ENCODE measurements around the gene CMSS1.

Gene CMSS1

DNA sequence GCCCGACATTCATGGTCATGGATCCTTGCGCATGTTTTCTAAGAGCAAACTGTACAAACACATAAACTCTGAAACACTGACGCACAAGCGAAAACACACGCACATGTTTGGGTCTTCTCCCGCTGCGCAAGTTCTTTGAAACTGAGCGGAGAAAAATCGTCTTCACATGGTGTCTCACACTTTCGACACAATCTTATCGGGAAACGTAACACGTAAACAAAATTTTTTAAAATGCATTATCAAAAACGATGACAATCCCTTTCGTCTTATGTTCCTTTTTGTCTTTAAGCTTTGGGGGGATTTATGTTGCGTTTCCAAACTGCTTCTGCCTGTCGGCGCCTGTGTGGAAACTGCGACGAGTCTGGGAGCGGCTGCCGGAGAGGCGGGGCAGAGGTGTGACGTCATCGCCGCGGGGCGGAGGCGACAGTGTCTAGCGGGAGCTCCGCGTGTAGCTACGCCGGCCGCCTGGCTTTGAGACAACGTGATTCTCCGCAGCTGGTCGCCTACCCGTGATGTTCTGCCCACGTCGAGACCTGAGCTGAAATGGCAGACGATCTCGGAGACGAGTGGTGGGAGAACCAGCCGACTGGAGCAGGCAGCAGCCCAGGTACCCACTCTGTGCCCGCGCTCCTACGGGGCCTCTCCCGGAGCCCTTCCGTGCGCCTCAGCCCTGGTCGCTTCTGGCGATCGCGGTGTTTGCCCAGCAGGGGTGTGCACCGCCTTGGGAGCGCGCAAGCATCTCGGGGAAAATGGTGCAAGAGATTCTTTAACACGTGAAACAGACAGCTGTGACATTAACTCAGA, at the start of gene CMSS1:
CMSS1 (plus strand) TSS at position 426 of the 804 bp plus-strand sequence.
- peak; percentile 95 for DNase-seq (ENCODE audit: low spot score)

DNA sequence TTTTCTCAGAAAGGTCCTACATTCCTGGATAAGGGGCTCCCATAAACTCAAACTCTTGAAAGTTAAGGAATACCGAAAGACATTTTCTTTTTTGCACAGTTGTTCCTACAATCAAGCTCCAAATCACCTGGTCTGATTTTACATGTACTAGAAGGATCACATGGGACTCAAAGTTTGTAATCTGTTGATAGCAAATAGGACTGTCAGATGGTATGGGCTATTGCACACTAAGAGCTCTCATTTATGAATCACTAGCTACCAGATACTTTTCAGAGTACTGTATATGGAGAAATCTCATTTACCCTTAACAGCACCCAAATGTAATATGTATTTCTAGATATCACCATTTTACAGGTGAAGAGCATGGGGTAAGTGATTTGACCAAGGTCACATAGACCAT, 49.5 kb upstream of the CMSS1 start:
- DNase-seq (ENCODE audit: low spot score), result no peak

DNA sequence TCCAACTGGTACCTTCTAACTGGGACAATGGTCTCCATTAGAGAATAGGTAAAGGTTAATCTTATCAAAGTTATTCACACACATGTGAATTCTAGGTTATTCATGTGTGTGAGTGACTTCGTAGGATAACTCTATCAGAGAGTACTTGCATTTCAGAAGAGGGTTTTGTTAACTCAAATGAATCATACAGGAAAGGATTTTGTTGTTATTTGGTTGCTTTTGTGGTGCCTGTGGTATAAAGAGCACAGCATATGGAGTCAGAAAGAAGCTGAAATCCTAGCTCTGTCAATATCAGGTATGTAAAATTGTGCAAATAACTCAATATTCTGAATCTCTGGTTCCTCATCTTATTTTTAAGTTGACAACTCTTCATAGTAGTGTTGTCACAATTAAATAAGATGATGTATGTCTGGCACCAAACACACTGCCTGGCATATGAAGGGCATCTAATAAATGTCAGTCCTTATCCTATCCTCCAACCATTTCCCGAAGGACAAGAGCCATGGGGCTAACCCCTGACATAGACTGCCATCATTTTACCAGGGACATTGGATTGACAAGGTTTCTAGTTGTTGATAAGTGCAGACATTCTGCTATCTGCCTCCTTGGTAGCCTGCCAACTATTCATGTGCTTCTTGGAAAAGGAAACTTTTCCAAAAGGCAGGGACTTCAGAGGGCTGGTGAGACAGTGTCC, 48.7 kb upstream of the CMSS1 start:
- no peak for DNase-seq (ENCODE audit: low spot score)

DNA sequence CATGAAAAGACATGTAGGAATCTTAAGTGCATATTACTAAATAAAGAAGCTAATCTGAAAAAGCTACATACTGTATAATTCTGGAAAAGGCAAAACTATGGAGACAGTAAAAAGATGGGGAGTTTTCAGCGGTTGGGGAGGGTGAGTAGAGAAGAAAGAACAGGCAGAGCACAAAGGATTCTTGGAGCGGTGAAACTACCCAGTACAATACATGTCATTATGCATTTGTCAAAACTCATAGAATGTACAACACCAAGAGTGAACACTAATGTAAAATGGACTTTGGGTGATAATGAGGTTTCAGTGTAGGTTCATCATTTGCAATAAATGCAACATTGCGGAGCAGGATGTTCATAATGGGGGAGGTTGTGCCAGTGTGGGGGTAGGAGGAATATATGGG, 45.5 kb upstream of the CMSS1 start:
- DNase-seq (ENCODE audit: low spot score), result no peak

DNA sequence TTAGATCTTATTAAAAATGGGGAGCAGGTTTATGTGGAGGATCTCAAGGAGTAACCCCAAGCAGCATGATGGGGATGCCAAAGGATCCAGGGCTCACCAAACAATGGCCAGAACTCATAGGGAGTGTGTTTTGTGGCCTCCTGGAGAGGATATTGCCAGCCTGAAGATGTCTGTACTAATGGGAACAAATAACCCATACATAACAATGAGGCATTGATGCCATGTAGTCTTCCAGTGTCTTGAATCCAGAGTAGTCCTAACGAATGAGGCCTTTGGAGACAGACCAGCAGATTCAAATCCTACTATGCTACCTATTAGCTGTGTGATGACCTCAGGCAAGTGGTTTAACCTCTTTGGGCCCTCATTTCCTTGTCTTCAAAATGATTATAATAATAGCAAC, 45.0 kb upstream of the CMSS1 start:
- DNase-seq (ENCODE audit: low spot score), result no peak

DNA sequence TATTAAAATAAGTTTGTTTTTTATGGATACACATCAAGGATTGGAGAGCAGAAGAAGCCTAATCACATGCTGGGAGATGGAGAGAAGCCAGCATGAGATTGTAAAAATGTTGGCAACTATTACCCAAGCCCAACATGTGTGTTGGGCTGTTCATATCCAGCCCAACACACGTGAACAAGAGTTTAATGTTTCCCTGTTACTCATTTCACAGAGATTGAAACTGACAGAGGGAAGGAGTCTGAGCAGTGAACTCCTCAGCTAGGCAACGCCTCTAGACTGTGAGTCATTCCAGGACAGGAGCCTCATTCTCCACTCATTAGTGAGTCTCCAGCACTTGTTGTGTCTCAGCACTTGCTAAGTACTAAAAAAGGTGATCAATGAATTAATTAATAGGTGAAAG, 43.2 kb upstream of the CMSS1 start:
- peak; percentile 55 for DNase-seq (ENCODE audit: low spot score)

DNA sequence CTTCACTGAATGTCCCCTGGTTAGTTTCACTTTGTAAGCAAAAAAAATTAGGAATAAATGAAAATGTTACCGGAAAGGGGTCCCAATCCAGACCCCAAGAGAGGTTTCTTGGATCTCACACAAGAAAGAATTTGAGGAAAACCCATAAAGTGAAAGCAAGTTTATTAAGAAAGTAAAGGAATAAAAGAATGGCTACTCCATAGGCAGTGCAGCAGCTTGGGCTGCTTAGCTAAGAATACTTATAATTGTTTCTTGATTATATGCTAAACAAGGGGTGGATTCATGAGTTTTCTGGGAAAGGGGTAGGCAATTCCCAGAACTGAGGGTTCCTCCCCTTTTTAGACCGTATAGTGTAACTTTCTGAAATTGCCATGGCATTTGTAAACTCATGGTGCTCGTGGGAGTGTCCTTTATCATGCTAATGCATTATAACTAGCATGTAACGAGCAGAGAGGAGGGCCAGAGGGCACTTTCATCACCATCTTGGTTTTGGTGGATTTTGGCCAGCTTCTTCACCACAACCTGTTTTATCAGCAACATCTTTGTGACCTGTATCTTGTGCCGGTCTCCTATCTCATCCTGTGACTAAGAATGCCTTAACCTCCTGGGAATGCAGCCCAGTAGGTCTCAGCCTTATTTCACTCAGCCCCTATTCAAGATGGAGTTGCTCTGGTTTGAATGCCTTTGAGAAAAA, 41.0 kb upstream of the CMSS1 start:
- no peak for DNase-seq (ENCODE audit: low spot score)

DNA sequence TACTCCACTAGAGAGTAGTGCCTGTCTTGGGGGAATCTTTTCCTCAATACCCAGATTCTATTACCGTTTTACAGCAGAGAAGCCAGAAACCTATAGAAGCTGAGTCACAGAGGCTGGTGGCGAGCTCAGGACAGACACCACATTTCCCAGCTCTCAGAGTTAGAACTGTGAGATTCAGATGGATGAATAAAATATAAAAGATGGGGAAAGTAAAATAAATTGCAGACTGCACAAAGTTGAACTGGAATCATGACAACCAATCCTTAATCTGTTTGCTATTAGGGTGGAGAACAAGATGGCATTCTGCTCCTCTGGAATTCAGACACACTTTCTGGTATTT, 40.5 kb upstream of the CMSS1 start:
- DNase-seq (ENCODE audit: low spot score), result no peak

DNA sequence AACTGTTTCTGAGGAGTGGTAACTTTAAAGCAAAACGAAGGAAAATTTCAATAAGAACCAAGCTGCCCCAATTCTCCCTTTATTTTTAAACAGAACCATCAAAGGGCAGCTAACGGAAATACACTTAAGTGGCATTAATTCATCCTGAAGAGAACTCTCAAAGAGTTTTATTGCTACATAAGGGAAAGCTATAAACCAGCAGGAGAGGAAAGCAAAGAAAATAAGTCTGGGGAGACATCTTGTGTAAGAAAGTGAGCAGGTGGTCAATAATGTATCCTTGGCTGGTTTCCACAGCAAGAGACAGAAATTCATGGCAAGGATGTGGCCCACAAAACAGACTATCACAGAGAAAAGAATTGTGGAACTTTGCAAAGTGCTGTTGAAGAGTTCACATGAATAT, 40.0 kb upstream of the CMSS1 start:
- DNase-seq (ENCODE audit: low spot score), result no peak

DNA sequence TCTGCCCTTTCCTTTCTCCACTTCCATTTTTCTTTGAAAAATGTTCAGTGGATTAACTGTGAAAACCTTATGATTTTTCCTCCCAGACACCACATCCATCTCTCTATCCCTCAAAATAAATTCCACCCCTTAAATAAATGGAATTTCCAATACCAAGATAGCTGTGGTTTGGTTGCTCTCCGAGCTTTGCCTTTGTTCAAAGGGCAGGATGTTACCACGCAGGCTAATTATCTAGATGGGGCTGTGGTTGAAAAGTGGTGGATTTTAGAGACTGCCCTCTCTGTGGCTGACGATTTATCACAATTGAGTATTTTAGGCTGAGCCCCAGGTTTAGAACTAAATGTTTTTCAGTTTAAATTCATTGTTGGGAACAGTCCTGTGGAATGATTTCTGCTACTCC, 36.9 kb upstream of the CMSS1 start:
- DNase-seq (ENCODE audit: low spot score), result peak; percentile 30

DNA sequence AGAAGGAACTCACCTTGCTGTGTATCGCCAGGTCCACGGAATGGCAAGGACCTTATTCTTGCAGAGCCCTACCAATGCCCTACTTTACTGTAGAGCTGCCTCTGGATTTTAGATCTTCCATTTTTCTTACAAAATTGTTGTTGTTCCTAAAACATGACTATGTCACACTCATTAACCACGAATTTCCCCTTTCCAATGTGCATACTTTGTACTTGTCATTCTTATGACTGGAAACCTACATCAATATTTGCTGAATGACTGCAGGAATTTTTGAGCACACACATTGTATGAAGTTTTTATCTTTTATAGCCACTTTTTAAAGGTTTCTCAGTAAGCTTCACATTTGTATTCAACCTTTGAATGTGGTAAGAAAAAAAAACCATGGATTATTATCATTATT, 35.9 kb upstream of the CMSS1 start:
- DNase-seq (ENCODE audit: low spot score), result peak; percentile 19

DNA sequence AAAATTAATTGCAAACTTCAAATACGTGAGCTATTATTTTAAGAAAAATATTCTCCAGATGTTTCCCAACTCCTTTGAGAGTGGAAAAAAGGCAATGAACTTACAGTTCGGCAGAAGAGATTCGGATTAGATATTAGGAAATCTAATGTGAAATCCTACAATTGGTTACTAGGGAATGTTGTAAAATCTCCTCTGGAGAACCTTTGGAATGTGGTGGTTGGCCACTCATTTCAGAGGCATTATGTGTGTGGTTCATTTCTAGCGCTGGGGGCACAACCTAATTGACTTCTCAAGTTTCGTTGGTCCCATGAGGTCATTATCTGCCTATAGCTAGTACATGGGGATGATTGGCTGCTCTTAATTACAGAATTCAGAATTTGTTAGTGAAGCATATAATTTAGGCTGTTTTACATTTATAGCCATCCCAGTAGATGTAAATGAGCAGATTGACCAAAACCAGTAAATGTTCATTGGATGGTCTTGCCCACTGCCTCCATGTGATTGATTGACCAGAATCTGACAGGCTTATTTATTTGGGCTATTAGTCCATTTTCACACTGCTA, 34.6 kb upstream of the CMSS1 start:
- peak; percentile 84 for DNase-seq (ENCODE audit: low spot score)

DNA sequence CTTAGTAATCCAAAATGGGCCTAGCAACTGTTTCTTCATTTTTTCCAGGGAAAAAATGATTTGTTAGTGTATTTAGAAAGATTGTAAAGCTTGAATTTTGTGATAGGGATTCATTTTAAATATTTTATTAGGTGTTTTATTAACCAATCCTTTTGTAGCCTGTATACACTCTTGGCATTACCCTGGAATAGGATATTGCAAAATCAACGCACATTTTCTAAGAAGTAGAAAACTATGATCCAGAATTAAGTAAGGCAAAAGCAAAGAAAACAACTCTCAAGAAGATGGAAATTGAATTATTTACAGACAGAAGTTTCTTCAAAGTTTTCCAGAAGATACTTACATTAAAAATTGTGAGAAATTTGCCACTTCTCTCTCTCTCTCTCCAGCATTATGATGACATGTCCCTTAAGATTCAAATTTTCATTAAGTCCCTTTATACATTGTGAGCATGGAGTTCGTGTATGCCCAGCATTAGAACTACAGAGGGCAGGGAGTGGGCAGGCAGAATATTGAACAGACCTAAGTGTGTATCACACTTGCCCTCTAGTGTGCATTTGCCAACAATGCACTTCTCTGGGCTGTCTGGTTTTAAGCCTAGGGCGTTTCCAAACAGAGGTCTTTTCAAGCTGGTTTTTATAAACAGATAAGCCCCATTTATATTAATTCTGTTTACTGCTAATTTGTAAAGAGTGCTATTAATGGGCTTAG, 28.5 kb upstream of the CMSS1 start:
- peak; percentile 73 for DNase-seq (ENCODE audit: low spot score)

DNA sequence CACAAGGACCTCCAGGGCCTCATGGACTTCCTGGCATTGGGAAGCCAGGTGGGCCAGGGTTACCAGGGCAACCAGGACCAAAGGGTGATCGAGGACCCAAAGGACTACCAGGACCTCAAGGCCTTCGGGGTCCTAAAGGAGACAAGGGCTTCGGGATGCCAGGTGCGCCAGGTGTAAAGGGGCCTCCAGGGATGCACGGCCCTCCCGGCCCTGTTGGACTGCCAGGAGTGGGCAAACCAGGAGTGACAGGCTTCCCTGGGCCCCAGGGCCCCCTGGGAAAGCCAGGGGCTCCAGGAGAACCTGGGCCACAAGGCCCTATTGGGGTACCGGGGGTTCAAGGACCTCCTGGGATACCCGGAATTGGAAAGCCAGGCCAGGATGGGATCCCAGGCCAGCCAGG, 23.2 kb upstream of the CMSS1 start:
- DNase-seq (ENCODE audit: low spot score), result no peak

DNA sequence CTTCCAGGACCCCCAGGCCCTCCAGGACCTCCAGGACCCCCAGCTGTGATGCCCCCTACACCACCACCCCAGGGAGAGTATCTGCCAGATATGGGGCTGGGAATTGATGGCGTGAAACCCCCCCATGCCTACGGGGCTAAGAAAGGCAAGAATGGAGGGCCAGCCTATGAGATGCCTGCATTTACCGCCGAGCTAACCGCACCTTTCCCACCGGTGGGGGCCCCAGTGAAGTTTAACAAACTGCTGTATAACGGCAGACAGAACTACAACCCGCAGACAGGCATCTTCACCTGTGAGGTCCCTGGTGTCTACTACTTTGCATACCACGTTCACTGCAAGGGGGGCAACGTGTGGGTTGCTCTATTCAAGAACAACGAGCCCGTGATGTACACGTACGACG, 22.1 kb upstream of the CMSS1 start:
- DNase-seq (ENCODE audit: low spot score), result no peak

DNA sequence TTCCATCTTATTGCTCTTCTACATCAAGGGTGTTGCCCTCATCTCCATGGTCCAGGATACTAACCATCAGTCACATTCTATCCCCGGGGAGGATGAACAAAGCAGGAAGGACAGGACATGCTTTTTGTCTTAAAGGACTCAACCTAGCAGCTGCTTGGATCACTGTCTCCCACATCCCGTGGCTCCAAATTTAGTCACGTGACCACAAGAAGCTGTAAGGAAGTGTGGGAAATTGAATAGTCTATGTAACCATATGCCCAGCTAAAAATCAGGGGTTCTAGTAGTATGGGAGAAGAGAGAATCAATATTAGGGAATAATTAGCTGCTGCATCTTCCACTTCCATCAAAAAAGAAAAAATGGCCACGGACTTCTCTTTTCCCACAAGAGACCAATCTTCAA, 18.2 kb upstream of the CMSS1 start:
- DNase-seq (ENCODE audit: low spot score), result no peak

DNA sequence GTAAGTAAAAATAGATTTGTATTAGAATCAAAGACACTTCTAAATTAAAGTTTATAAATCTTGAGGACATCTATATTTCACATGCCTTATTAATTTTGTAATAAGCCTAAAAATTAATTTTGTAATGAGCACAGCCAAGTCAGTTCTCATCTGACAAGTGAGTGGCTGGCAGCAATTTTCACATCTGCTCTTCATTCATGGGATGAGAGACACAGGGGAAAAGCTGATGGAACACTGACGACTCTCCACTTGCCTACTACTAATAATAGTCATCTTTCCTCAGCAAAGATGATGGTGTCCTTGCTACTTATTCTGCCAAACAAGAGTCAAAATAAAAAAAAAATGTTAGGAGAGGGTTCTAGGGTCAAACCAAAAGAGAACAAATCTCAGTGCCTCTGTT, 14.4 kb upstream of the CMSS1 start:
- no peak for DNase-seq (ENCODE audit: low spot score)

DNA sequence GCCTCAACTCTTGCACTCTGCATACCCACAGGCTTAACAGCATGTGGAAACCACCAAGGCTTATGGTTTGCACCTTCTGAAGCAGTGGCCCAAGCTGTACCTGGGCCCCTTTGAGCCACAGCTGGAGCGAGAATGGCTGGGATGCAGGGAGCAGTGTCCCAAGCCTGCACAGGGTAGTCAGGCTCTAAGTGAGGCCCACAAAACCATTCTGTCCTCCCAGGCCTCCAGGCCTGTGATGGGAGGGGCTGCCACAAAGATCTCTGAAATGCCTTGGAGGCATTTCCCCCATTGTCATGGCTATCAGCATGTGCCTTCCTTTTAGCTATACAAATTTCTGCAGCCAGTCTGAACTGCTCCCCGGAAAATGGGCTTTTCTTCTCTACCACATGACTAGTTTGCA, 12.5 kb upstream of the CMSS1 start:
- no peak for DNase-seq (ENCODE audit: low spot score)

DNA sequence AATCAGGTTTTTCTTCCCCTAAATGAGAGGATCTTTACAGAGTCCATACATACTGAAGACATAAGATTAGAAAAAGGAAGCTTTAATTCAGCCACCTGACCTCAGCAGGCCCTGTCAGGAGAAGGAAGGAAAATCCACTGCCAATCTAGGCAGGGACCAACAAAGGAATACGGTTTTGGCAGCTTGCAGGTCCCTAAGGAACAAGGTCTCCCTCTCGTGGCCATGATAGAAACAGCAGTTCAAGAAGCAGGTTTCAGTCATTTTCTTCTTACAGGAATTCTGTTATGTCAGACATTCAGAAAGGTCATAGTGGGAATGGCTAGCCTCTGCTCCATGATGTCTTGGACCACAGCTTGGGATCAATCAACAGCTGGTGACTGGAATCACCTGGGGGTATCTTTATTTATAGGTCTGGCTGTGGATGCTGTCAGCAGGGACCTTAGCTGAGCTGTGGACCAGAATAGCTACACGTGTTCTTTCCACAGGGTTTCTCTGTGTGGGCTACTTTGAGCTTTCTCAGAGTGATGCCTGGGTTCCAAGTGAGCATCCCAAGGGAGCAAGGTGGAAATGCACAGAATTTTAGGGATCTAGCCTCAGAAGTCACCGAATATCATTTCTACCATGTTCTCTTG, 9.4 kb upstream of the CMSS1 start:
- peak; percentile 83 for DNase-seq (ENCODE audit: low spot score)

DNA sequence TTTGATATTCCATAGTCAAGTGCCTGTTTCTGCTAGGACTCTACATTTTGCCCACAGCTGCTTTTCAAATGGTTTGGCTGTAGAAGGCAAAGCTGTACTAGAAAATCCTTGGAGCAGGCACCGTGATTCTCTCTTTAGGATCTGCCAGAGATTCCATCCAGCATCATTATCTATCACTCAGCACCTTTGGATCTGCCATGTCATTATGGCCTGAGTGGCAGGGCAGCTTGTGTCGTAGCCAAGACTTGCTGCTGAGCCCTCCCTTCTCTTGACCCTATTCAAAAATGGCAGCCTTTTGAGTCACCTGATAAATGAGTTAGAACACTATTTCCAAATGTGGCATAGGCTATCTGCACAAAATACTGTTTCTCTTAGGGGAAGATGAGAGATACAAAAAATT, 8.1 kb upstream of the CMSS1 start:
- no peak for DNase-seq (ENCODE audit: low spot score)

DNA sequence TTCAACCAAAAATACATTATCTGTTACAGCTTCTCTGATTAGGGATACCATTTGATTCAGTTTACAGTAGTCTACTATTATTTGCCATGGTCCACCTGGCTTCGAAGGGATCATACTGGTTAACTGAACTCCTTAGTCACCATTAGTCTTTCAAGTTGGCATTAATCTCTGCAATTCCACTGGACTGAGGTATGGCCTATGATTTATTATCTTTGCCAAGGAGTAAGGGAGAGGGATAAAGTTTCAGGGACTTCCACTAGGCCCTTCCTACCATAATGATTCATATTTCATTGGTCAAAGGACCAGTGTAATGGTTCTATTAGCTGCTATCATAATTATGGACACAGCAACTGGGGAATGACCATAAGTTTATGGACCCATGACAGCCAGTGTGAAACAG, 7.3 kb upstream of the CMSS1 start:
- no peak for DNase-seq (ENCODE audit: low spot score)

DNA sequence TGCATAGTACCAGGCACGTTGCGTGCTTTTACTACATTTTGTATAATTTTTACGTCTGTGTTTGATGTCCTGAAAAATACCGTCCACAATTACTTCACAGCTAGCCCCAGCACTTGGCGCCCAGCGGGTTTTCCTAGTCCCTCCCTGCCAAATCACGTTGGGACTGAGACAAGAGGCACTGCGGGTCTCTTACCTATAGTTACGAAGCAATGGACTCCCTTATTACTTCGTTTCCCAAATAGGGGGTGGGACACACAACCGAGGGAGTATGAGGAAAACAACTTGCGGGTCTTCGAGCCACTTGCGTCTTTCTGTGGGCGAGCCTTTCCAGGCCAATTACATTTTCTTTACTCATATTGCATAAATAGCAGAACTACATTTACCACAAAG, 620 bp upstream of the CMSS1 start:
- peak; percentile 13 for DNase-seq (ENCODE audit: low spot score)

Measured in AG08395 (cell line).